Stimulated activated CD4-positive, alpha-beta T cell treated with anti-CD3 and anti-CD28 coated beads, TNF-alpha, amount 100 ng/mL, for 1 hour (primary cell): ENCODE measurements around the gene KRTAP4-1.
"Not testable (repeated sequence)": the region's sequence is repeated elsewhere in the genome, so short reads cannot be mapped to it uniquely, and the experiment has no call there.

ENCODE experiments used
- DNase-seq, 3 donors: peaks; one replicate each; pipeline ENCODE4 v3.0.0-alpha.2; 2020; ENCODE audit warnings: low read depth in 3 of 3, low spot score in 1 of 3

Gene KRTAP4-1

DNA sequence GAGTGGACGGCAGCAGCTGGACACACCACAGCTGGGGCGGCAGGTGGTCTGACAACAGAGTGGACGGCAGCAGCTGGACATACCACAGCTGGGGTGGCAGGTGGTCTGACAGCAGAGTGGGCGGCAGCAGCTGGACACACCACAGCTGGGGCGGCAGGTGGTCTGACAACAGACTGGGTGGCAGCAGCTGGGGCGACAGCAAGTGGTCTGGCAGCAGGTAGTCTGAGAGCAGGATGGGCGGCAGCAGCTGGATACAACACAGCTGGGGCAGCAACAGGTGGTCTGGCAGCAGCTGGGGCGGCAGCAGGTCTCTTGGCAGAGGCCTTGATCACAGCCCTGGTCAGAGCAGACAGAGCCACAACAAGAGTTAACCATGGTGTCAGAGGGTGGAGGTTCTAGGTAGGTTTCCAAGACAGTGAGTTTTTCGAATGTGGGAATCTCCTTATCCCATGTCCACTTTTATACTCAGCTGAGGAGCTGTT is at the start of gene KRTAP4-1:
KRTAP4-1 (minus strand) TSS at position 432 of the 482 bp plus-strand sequence; CDS start at position 375, 57 bp downstream.
- no peak for DNase-seq

DNA sequence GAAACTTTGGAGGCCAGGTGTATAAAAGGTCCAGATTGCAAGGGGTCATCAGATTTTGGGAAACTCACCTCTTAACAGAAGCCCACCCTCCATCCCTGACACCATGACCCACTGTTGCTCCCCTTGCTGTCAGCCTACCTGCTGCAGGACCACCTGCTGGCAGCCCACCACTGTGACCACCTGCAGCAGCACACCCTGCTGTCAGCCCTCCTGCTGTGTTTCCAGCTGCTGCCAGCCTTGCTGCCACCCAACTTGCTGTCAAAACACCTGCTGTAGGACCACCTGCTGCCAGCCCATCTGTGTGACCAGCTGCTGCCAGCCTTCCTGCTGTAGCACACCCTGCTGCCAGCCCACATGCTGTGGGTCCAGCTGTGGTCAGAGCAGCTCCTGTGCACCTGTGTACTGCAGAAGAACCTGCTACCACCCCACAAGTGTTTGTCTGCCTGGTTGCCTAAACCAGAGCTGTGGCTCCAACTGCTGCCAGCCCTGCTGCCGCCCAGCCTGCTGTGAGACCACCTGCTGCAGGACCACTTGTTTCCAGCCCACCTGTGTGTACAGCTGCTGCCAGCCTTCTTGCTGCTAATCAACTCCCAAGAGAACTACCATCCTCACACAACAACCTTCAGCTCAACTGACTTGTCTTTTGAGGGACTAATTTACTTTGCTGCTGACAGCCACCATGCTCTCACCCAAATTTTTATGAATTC is 47.8 kb upstream of the KRTAP4-1 start, which contains the start of gene KRTAP9-3:
KRTAP9-3 (plus strand) TSS at position 51 of the 707 bp plus-strand sequence; CDS start at position 104, 53 bp downstream.
- not testable (repeated sequence) for DNase-seq

DNA sequence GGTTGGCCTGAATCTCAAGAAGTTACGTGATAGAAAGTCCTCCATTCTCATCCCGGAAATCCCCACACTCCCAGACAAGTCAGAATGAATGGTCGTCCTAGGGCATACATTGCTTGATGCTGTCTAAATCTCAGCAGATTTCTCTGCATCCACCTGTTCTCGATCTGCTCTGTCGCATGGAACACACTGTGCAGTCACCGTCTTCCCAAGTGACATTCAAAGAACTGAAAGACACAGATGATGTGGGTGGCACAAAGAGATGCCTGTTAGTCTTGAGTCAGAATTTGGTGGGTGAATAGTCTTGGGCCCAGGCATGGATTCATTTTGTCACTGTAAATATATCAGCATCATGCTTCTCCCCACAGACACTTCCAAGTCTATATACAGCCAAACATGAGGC is 47.0 kb upstream of the KRTAP4-1 start:
- no peak for DNase-seq

- no peak for DNase-seq
These were observed 45.4 kb upstream of the KRTAP4-1 start for GRCh38 chr17:41230094-41230493.

- not testable (repeated sequence) for DNase-seq
These were observed 41.9 kb upstream of the KRTAP4-1 start, which contains the start of gene KRTAP9-2 for GRCh38 chr17:41226598-41227095. TSS of gene KRTAP9-2 (plus strand) at chr17:41226648. CDS start at chr17:41226655, 7 bp downstream.

DNA sequence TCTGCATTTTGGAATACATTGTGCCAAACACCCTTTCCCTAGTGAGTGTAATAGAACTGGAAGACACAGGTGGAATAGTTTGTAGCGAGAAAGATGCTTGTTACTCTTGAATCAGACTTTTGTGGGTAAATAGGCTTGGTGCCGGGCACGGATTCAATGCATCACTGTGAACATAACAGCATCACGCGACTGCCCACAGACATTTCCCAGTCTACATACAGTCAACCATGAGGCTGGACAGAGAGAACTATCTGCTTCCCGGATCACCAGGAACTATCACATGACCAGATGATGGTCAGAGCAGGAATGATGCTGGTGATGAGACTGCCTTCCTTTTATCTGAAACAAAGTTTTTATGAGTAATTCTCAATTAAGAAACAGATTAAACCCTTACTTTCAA is 41.3 kb upstream of the KRTAP4-1 start:
- DNase-seq = no peak

GRCh38 chr17:41223821-41224220 is 39.1 kb upstream of the KRTAP4-1 start:
- no peak for DNase-seq

DNA sequence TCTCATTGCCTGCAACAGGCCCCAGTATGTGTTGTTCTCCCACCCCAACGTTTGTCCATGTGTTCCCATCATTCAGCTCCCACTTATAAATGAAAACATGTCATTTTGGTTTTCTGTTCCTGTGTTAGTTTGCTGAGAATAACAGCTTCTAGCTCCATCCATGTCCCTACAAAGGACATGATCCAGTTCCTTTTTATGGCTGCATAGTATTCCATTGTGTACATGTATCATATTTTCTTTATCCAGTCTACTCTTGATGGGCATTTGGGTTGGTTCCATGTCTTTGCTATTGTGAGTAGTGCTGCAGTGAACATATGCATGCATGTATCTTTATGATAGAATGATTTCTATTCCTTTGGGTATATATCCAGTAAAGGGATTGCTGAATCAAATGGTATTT is 31.0 kb upstream of the KRTAP4-1 start:
- no peak for DNase-seq

DNA sequence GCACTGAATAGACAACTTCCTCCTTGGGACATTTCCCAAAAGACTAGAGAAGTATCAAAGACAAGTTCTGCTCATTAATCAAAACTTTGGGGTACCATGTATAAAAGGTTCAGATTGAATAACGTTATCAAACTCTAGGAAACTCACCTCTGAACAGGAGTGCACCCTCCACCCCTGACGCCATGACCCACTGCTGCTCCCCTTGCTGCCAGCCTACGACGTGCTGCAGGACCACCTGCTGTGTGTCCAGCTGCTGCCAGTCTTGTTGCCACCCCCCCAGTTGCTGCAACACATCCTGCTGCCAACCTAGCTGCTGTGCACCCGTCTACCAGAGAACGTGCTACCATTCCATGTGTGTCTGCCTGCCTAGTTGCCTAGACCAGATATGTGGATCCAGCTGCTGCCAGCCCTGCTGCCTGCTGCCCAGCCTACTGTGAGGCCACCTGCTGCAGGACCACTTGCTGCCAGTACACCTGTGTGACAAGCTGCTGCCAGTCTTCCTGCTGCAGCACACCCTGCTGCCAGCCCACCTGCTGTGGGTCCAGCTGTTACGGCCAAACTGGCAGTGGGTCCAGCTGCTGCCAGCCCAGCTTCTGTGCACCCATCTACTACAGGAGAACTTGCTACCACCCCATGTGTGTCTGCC is 27.9 kb upstream of the KRTAP4-1 start:
- DNase-seq = no peak

- no peak for DNase-seq
These were observed 27.2 kb upstream of the KRTAP4-1 start for GRCh38 chr17:41211845-41212466.

DNA sequence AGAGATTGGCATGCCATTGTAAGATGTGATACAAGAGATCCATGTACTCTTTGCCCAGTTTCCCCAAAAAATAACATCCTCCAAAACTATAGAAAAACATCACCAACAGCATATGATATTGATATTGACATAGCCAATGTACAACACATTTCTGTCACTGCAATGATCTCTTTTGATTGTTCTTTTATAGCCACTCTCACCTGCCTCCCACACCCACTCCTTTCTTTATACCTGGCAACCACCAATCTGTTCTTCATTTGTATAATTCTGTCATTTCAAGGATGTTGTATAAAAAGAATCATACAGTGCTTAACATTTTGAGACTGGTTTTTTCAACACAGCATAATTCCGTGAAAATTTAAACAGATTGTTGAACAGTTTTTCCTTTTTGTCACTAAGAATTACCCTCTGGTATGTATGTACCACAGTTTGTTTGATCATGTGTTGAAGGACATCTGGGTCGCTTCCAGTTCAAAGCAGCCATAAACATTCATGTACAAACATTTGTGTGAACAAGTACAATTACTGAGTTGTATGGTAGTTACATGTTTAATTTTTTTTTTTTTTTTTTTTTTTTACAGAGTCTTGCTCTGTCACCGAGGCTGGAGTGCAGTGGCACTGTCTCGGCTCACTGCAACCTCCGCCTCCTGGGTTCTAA is 14.8 kb upstream of the KRTAP4-1 start:
- DNase-seq = no peak

DNA sequence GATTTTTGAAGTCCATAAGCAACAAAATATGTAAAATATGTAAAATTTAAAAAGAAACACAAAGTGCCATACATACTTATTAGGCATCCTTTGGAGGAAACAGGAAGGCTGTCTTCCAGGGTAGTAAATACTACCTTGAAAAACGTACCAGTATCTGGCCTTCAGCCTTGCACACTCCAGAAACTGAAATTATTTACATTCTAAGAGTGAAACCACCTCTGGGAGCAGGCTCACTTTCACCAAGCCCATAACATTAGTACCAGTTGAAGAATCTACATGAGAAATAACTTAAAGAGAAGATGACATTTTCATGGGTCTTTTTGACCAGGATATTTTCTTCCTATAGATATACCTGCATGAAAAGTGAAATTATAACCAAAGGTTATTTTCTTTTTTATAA is 11.4 kb upstream of the KRTAP4-1 start:
- DNase-seq = no peak

DNA sequence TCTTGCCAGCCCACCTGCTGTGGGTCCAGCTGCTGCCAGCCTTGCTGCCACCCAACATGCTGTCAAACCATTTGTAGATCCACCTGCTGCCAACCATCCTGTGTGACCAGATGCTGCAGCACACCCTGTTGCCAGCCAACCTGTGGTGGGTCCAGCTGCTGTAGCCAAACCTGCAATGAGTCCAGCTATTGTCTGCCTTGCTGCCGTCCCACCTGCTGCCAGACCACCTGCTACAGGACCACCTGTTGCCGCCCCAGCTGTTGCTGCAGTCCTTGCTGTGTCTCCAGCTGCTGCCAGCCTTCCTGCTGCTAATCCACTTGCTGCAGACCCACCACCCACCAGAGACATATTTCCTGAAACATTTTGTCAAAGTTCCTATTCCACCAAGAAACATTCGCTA is 5.6 kb upstream of the KRTAP4-1 start:
- no peak for DNase-seq

DNA sequence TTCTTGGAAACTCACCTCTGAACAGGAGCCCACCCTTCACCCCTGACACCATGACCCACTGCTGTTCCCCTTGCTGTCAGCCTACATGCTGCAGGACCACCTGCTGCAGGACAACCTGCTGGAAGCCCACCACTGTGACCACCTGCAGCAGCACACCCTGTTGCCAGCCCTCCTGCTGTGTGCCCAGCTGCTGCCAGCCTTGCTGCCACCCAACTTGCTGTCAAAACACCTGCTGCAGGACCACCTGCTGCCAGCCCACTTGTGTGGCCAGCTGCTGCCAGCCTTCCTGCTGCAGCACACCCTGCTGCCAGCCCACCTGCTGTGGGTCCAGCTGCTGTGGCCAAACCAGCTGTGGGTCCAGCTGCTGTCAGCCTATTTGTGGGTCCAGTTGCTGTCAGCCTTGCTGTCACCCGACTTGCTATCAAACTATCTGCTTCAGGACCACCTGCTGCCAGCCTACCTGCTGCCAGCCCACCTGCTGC is 5.2 kb upstream of the KRTAP4-1 start, which contains the start of gene KRTAP9-1:
KRTAP9-1 (plus strand) TSS at position 51 of the 482 bp plus-strand sequence; CDS start at position 51, 0 bp downstream.
- not testable (repeated sequence) for DNase-seq

GRCh38 chr17:41186872-41187271 is 2.2 kb upstream of the KRTAP4-1 start:
- DNase-seq = no peak

GRCh38 chr17:41185001-41185400 is 290 bp upstream of the KRTAP4-1 start:
- no peak for DNase-seq

- no peak for DNase-seq
These were observed 5.7 kb downstream of the KRTAP4-1 start for GRCh38 chr17:41178843-41179616.

- no peak for DNase-seq
These were observed 6.4 kb downstream of the KRTAP4-1 start for GRCh38 chr17:41178341-41178740.

DNA sequence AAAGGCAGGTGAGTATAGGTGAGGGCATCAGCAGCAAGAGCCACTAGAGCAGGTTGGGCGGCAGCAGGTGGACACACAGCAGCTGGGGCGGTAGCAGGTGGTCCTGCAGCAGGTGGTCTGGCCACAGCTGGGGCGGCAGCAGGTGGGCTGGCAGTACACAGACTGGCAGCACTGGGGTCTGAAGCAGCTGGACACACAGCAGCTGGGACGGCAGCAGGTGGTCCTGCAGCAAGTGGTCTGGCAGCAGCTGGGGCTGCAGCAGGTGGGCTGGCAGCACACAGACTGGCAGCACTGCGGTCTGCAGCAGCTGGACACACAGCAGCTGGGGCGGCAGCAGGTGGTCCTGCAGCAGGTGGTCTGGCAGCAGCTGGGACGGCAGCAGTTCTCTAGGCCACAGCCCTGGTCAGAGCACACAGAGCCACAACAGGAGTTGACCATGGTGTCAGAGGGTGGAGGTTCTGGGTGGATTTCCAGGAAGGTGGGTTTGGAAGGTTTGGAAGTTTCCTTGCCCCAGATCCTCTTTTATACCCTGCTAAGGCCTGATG is 6.9 kb downstream of the KRTAP4-1 start, which contains the start of gene KRTAP4-2:
KRTAP4-2 (minus strand) TSS at position 495 of the 545 bp plus-strand sequence; CDS start at position 438, 57 bp downstream.
- no peak for DNase-seq
